HG03097 (cell line): ENCODE data around the gene SH3GLB2.

Experiments
- ATAC-seq: cut with Tn5 transposase; IDR thresholded peaks from one replicate; pipeline ENCODE4 v1.9.1; 2021; ENCODE audit not compliant: unreplicated experiment, low FRiP score

SH3GLB2 gene

GRCh38 chr9:129028192-129028966, at the start of gene SH3GLB2:
TSS of gene SH3GLB2 (minus strand) at chr9:129028331. CDS start at chr9:129028154, 177 bp downstream.
- peak; percentile 75 for ATAC-seq

GRCh38 chr9:129077236-129077635, 49.1 kb upstream of the SH3GLB2 start:
- no peak for ATAC-seq

- ATAC-seq: no peak
Measured at GRCh38 chr9:129076640-129077037, 48.5 kb upstream of the SH3GLB2 start.

- ATAC-seq: no peak
Measured at GRCh38 chr9:129075996-129076639, 48.0 kb upstream of the SH3GLB2 start.

GRCh38 chr9:129074106-129074505, 46.0 kb upstream of the SH3GLB2 start:
- no peak for ATAC-seq

- no peak for ATAC-seq
Measured at GRCh38 chr9:129073404-129073803, 45.3 kb upstream of the SH3GLB2 start.

- no peak for ATAC-seq
Measured at GRCh38 chr9:129072171-129072570, 44.0 kb upstream of the SH3GLB2 start.

DNA sequence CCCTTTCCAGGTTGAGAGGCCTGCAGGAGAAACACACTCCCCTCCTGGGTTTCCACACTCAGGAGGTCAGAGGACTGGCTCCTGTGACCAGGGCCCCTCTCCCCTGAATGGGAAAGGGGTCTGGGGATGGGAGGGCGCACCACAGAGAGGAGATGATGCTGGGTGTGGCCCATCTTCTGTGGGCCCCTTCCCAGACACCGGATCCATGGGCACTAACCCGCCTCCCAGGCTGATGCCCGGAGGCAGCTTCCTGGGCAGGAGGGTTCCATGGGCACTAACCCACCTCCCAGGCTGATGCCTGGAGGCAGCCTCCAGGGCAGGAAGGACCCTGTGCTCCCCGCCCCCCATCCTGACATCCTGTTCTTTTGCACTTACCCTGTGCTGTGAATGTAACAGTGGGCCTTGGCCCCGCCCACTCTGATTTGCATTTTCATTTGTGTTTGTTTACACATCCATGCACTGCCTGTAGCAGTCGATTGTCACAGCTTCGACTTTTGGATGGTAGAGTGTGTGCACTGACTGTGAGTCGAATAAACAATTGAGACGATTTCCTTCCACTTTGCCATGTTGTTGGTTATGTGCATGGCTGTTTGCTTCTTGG, 43.5 kb upstream of the SH3GLB2 start:
- ATAC-seq: no peak

- ATAC-seq: no peak
Measured at GRCh38 chr9:129070696-129071525, 42.8 kb upstream of the SH3GLB2 start.

DNA sequence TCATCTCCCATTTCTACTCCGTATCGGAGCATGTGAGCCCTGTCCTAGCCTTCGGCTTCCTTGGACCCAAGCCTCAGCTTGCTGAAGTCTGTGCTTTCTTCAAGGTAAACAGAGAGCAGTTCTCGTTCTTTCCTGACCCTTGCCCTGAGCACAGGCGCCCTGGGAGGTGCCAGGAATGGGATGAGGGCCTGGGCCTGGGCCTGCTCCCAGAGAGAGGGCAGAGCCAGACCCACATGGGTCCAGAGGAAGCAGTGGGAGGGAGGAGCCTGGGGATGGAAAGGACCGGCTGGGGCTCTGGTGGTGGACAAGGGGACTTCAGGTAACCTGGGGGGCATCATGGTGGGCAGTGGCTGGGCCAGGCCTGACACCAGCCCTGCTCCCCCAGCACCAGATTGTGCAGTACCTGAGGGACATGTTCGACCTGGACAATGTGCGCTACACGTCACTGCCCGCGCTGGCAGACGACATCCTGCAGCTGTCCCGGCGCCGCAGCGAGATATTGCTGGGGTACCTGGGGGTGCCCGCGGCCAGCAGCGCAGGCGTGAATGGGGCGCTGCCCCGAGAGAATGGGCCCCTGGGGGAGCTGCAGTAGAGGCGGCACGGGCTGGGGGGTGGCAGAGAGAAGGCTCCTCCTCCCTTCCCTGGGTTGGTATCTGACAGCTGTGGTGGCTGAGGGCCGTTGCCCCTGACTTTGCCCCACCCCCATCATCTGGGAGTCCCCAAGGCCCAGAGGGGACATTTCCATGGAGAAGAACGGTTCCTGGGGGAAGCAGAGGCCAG, 41.9 kb upstream of the SH3GLB2 start:
- no peak for ATAC-seq

- ATAC-seq: peak; percentile 60
Measured at GRCh38 chr9:129068990-129069861, 41.1 kb upstream of the SH3GLB2 start.

DNA sequence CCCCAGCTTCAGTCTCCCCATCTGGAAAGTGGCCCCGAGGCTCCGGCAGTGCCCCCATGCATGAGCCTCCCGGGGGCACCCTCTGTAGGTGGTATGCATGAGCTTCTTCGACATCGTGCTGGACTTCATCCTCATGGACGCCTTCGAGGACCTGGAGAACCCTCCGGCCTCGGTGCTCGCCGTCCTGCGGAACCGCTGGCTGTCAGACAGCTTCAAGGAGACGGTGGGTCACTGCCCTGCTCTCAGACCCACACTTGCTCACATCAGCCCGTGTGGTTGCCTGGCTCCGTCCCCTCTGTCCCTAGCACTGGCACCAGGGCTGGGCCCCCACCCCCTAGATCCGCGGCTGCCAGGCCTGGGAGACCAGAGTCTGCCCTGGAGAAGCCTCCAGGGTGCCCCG, 40.0 kb upstream of the SH3GLB2 start:
- ATAC-seq: no peak

GRCh38 chr9:129064499-129064908, 36.4 kb upstream of the SH3GLB2 start:
- ATAC-seq: no peak

DNA sequence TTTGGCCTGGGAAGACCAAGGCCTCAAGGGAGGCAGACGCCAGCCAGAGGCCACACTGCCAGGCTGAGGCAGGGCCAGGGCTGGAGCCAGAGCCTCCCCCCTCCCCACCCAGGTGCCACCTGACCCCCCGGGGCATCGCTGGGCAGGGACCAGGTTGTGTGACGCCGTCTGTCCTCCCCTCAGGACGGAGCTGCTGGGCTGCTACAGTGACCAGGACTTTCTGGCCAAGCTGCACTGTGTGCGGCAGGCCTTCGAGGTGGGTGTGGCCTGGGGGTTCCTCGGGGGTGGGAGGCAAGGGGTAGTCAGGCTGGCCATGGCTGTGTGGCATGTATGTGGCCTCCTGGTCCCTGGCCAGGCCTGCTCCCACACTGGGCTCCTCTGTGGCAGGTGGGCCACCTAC, 34.9 kb upstream of the SH3GLB2 start:
- ATAC-seq: no peak

- ATAC-seq: no peak
Measured at GRCh38 chr9:129060991-129061390, 32.9 kb upstream of the SH3GLB2 start.

DNA sequence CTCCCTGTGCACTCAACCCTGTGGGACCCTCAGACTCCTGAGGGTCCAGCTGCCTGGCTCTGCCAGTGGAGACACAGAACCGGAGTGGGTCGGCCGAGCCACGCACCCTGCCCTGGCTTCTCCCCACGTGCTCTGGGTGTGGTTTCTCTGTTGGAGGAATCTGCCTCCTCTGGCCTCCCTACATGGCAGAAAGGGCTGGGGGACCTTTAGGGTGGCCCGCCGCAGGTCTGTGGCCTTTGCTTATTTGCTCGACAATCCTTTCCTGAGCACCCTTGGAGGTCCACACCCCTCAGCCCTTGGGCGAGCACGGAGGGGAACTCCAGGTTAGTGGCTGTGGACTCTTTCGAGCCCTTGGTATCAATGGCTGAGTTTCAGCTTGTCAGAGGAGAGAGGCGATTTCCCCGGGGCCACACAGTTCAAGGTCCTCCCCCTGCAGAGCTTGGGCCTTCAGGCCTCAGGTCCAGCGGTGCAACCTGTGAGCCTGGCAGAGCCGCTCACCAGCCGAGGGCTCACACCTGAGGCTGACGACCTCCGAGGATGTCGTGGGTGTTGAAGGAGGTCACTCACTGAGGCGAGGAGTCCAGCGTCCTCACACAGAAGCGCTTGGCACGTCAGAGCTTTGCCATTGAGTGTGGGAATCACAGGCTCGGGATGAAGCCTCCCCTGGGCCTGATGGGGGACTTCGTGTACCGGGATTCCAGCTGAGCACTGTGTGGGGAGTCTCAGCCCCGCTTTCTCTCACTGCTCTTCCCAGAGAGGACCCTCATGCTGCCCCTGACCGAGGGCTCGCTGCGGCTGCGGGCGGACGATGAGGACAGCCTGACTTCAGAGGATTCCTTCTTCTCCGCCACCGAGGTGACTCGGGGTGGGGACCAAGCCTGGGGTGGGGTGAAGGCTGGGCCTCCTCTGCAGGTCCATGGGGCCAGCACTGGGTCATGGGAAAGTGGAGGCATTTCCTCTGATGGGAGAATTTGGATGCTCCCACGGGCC, 32.0 kb upstream of the SH3GLB2 start:
- ATAC-seq: no peak

DNA sequence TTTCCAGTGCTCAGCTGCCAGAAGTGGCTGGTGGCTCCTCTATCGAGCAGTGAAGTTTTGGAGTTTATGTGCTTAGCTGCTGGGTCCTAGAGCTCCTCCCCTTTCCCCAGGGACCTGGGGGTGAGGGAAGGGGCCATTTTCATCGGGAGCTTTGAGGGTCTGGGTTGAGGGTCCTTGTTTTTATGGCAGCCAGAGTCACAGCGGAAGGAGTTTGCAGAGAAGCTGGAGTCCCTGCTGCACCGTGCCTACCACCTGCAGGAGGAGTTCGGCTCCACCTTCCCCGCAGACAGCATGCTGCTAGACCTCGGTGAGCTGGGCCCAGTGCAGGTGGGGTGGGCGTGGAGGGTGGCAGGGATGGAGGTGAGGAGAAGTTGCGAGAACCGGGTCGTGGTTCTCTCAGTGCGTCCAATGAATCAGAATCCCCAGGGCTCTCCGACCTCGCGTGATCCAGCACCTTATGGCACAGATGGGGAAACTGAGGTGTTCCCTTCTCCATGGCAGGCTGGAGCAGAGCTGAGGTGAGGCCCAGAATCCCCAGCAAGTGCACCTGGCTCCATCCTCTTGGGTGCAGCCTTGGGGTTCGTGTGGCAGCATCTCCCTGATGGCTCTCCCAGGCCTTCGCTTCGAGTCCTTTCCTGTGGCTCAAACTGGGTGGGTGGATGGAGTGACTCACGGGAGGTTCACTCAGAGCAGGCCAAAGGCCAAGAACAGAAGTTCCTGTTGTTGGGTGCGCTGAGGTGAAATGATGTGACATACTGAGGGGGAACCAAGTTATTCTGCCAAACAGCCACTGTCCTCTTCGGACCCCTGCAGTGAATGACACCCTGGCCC, 31.0 kb upstream of the SH3GLB2 start:
- no peak for ATAC-seq
